Measurements from ENCODE around the gene MED22.
"Not testable (repeated sequence)": the region's sequence is repeated elsewhere in the genome, so short reads cannot be mapped to it uniquely, and the experiment has no call there.

The MED22 gene

DNA sequence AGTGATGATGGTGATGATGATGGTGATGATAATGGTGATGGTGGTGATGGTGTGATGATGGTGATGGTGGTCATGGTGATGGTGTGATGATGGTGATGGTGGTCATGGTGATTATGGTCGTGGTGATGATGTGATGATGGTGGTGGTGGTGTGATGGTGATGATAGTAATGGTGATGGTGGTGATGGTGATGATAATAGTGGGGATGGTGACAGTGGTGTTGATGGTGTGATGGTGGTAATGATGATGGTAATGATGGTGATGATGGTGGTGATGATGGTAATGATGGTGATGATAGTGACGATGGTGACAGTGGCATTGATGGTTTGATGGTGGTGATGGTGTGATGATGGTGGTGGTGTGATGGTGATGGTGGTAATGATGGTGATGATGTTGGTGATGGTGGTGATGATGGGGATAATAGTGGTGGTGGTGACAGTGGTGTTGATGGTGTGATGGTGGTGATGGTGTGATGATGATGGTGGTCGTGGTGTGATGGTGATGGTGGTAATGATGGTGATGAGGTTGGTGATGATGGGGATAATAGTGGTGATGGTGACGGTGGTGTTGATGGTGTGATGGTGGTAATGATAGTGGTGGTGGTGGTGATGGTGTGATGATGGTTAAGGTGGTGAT, 34.7 kb upstream of the MED22 start:
- FAIRE-seq (no peak), DNase-seq (ENCODE audit: insufficient read length, low spot score) (no peak)
- no peak for TF ChIP-seq POLR2A (IDR thresholded peaks at IDR 0.05; ENCODE audit: low read depth, low read length)

DNA sequence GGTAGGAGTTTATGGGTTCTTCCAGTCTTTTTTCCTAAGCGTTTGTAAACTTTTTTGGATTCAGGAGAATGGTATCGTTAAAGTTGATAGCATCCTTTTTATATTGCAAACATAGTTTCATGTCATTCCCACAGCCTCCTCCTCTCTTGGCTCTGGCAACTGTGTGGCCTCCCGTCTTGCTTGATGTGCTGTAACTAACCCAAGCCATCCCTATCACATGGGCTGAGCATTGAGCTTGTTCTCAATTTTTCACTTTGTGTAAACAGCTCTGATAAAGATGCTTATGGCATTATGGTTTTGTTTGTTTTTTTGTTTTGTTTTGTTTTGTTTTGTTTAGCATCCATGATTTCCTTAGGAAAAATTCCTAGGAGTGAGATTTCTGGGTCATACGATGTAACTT, 32.8 kb upstream of the MED22 start:
- DNase-seq (ENCODE audit: insufficient read length, low spot score) (no peak), FAIRE-seq (no peak)
- no peak for TF ChIP-seq POLR2A (IDR thresholded peaks at IDR 0.05; ENCODE audit: low read depth, low read length)

DNA sequence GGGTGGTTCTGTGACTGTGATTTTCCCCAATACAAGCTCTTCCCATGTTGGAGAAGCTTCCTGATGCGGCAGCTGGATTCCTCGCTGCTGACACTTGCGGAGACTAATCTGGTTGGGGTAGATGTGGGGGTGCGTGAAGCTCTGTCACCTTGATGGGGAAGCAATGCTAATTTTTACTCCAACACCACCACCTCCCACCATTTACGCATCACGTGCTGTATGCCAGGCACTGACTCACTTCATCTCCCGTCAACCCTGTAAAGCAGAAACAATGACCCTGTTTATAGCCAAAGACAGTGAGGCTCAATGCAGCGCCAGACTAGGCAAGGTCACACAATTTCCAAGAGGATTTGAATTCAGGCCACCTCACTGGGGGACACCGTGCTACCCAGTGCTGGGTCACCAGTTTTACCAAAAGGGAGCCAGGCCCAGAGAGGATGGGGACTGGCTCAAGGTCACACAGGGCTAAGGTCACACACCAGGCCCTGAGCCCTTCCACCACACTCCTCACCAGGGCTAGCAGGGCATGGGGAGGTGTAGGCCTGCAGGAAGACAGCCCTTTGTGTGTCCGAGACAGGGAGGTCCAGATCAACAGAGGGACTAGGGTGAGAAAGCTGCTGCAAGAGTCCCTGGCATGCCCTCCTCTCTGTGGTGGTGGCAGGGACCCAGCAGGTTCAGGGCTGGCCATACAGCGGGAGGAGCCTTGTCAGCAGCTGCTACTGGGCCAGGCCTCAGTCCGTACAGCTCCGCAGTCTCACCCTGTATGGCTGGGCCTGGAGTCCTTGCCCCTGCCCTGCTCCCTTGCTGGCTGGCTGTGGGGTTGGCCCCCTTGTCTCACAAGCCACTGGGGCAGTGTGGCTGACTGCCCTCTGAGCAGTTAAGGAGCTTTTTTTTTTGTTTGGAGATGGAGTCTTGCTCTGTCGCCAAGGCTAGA, 31.5 kb upstream of the MED22 start:
- TF ChIP-seq POLR2A (IDR thresholded peaks at IDR 0.05; ENCODE audit: low read depth, low read length) = no peak
- no peak for FAIRE-seq
- DNase-seq (ENCODE audit: insufficient read length, low spot score) = no peak

DNA sequence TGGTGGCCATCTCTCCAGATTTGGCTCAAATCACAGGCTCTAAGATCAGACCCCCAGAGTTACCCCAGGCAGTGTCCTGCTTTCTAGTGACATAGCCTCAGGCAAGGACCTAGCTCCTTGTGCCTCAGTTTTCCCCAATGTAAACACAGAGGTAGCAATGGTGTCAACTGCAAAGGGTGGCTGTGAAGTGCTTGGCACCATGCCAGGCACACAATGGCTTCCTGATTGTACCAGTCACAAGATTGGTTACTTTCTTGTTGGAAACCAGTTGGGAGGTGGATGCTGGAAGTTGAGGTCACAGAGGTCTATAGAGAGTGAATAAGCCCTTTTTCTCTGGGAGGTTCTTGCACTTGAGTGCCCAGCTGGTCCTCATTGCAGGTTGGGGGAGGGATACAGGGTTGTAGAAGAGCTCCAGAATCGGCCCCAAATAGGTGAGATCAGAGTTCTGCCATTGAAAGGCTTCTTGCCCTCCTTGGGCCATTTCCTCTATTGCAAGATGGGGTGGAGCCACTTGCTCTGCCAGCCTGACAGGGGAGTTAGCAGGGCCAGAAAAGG, 30.6 kb upstream of the MED22 start:
- no peak for FAIRE-seq

DNA sequence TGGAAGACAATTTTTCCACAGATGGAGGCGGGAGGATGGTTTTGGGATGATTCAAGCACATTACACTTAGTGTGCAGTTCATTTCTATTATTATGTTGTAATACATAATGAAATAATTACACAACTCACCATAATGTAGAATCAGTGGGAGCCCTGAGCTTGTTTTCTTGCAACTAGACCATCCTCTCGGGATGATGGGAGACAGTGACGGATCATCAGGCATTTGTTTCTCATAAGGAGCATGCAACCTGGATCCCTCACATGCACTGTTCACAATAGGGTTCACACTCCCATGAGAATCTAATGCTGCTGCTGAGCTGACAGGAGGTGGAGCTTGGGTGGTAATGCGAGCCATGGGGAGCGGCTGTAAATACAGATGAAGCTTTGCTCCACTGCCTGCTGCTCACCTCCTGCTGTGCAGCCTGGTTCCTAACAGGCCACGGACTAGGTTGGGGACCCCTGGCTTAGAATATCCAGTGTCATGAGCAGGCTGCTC, 29.8 kb upstream of the MED22 start:
- FAIRE-seq (no peak), DNase-seq (ENCODE audit: insufficient read length, low spot score) (no peak)
- TF ChIP-seq POLR2A (IDR thresholded peaks at IDR 0.05; ENCODE audit: low read depth, low read length) = no peak

More for the DNA sequence above, 30.6 kb upstream of the MED22 start:
- no peak for DNase-seq (ENCODE audit: insufficient read length, low spot score)
- TF ChIP-seq POLR2A (IDR thresholded peaks at IDR 0.05; ENCODE audit: low read depth, low read length) = no peak

DNA sequence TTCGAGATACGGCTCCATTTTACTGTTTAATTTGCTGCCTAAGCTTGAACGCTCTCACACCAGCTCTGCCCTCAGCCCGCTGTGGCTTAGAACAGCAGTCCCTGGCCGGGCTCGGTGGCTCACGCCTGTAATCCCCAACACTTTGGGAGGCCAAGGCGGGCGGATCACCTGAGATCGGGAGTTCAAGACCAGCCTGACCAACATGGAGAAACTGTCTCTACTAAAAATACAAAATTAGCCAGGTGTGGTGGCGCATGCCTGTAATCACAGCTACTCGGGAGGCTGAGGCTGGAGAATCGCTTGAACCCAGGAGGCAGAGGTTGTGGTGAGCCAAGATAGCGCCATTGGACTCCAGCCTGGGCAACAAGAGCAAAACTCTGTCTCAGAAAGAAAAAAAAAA, 29.3 kb upstream of the MED22 start:
- not testable (repeated sequence) for DNase-seq (ENCODE audit: insufficient read length, low spot score); FAIRE-seq

DNA sequence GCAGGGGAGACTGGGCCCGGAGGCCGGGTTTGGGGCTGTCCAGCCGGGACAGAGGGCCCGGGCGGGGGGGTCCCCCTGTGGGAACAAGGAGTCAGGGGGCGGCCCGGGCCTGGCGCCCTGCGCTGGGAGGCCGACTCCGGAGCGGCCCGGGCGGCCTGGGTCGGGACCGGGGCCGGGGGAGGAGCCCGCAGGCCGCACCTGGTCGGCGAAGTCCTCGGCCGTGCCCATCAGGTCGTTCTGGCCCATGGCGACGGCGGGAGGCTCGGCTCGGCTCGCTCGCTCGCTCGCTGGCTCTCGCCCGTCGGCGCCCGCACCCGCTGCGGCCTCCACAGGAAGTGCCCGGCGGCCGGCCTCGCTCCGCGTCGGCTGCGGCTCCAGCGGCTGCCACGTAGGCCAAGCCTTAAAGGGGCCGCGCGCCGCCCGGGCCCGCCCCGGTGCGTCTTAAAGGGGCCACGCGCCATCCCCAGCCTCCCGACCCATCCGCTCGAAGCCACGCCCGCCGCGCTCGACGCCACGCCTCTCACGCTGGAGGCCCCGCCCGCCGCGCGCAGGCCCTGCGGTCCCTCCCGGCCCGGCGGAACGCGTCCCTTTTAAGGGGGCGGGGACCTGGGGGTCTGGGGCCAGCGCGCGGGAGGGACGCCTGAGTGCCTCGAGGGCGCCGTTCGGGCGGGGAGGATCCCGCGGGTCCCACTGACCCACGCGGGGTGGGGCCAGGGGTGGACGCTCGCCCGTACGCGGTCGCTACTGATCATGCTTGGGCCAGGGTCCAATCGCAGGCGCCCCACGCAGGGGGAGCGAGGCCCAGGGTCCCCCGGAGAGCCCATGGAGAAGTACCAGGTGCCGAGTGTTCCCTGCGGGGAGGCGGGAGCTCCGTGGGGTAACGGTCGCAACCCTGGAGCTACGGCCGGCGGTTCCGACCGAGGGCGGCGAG, 28.1 kb upstream of the MED22 start, which contains the start of the genes STKLD1 and SURF4:
TSS of gene STKLD1 (plus strand) at position 643 of the 931 bp plus-strand sequence. CDS start at position 751, 108 bp downstream.
TSS of gene SURF4 (minus strand) at position 337 of the 931 bp plus-strand sequence. CDS start at position 246, 91 bp downstream.
- FAIRE-seq = no peak

DNA sequence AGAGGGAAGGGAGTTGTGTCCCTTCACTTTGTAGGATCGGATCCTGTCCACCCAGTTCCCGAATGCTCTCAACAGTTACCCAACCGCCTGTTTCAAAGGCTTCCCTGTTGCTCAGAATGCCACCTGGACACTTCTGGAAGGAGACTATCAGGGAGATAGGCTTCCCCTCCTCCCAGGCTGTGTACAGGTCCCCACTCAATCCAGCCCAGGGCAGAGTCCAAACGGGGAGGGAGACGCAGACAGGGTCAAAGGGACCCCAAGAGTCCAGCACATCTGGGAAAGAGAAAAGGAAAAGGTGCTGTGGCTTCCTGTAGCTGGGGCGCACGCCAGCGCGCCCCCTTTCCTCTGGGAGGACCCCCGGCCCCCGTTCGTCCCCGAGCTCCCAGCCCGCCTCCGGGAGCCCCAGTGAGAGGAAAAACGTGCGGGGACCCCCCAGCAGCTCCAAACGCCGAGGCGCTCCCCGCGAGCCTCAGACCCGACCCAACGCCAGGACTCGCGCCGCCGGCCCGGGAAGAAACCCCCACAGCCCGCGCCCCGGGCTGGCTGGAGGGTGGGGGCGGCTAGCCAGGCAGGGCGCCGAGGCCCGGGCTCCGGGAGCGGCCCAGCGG, 27.3 kb upstream of the MED22 start:
- DNase-seq (ENCODE audit: insufficient read length, low spot score) (no peak), FAIRE-seq (no peak)

More for the DNA sequence above, 28.1 kb upstream of the MED22 start, which contains the start of the genes STKLD1 and SURF4:
- TF ChIP-seq POLR2A (IDR thresholded peaks at IDR 0.05; ENCODE audit: low read depth, low read length) = peak; percentile 96
- DNase-seq (ENCODE audit: insufficient read length, low spot score) = peak; percentile 100

DNA sequence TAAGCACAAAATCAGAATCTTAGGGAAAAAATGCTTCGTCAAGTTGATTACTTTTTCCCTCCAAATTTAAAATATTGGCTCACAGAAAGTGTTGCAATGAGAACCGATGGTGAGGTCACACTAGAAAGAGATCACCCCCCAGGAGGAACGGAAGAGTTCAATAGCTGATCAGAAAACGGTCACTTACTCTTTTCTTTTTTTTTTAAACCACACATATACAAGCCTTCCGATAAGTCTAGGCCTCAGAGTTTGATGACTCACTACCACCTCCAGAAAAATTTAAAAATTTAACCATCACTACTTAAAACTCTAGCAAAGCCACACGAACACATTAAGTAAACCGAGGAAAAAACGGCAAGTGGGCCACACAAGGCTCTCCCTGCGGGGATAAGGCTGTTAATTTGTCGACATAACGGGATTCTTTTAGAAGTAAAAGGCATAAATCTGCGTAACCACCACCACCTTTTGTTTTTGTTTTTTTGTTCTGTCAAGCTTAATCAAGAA, 26.7 kb upstream of the MED22 start:
- DNase-seq (ENCODE audit: insufficient read length, low spot score) (no peak), FAIRE-seq (no peak)
- TF ChIP-seq POLR2A (IDR thresholded peaks at IDR 0.05; ENCODE audit: low read depth, low read length) = no peak

More for the DNA sequence above, 27.3 kb upstream of the MED22 start:
- TF ChIP-seq POLR2A (IDR thresholded peaks at IDR 0.05; ENCODE audit: low read depth, low read length) = no peak

DNA sequence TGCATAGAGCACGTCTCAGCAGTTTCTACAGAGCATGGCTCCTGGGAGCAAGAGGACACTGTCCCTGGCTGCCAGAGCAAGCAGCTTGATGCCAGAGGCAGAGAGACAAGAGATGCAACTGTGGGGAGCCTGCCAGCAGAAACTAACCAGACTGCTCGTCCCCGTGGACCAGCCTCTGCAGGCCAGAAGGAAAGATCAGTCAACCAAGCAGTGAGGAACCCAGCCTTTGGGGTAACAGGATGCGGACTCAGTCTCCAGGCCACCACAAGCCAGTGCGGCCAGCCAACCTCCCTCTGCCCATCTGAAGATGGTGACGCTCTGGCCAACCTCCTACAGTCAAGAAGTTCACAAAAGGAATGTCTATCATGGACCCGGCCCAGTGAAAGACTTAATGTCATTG, 24.2 kb upstream of the MED22 start:
- TF ChIP-seq POLR2A (IDR thresholded peaks at IDR 0.05; ENCODE audit: low read depth, low read length) = no peak
- no peak for DNase-seq (ENCODE audit: insufficient read length, low spot score)
- FAIRE-seq = no peak

DNA sequence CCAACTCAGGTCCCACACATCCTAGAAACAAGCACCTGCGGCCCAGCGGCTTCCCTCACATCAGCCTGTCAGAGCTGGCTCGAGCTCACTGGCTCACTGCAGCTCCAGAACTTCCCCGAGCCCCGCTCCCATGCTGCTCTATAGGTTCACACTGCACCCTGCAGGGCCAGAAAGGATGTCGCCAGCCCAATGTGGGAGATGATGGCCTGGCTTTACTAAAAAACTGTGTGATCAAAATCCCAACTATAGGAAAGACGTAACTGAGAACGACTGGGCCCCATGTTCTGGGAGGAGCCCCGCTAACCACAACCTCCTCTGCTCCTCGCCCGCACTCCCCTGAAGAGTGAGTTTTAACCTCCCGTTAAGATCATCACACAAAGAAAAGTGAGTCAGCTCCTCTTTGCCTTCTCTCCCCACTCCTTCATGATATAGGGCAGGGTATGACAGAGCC, 23.4 kb upstream of the MED22 start:
- TF ChIP-seq POLR2A (IDR thresholded peaks at IDR 0.05; ENCODE audit: low read depth, low read length) = no peak
- FAIRE-seq (no peak), DNase-seq (ENCODE audit: insufficient read length, low spot score) (no peak)

DNA sequence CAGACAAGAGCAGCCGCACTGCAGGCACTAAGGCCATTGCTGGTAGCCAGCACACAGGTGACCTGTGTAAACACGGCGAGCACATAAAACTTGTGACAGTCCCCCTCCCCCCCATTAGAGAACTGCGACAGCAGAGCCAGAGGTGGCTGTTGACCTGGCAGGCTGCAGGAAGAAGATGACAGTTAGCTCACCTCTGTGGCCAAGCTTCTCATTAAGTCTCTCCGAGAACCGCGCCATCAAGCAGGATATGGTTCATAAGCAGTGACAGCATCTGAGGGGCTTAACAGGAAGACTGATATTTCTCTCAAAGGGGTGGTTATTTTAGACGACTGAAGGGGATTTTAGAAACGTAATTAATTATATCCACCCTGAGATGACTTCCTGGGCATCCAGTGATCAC, 22.8 kb upstream of the MED22 start:
- DNase-seq (ENCODE audit: insufficient read length, low spot score) (no peak), FAIRE-seq (no peak)
- TF ChIP-seq POLR2A (IDR thresholded peaks at IDR 0.05; ENCODE audit: low read depth, low read length) = no peak
